T-helper 22 cell (primary cell): ENCODE results near the gene RAB6D.
"Not testable (repeated sequence)": the region's sequence is repeated elsewhere in the genome, so short reads cannot be mapped to it uniquely, and the experiment has no call there.

ENCODE experiments used
- DNase-seq: peaks from one replicate; pipeline ENCODE4 v3.0.0-alpha.2; 2020; ENCODE audit warnings: low read depth

RAB6D gene

DNA sequence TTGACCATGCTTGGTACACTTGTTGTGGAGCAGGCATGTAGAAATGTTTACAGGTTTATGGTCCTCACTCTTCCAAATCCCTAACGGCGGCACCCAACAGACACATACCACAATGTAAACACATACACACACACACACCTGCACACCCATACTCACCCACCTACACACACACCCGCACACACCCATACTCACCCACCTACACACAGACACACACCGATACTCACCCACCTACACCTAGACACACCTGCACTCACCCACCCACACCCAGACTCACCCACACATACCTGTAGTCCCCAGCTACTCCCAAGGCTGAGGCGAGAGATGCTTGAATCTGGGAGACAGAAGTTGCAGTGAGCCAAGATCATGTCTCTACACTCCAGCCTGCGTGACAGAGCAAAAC lies 1.5 kb upstream of the RAB6D start:
- DNase-seq = no peak

GRCh38 chr2:131363213-131363612 lies 755 bp downstream of the RAB6D start:
- DNase-seq = not testable (repeated sequence)

DNA sequence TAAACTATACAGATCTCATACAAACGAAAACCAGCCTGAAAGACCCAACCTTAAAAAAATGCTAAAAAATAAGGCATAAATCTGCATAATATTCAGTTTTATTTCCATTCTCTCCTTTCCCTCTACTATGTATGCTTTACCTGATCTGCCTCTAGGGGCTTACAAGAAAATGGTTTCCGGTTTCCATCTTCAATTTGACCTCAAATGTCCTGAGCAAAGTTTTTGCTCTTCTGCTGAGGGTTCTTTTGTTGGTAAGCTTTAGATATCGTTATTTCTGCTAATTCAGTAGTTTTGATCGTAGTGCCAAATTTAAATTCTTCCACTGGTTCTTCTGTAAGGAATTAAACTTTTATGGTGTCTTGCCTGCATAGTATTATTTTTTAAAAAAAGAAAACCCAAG lies 2.2 kb downstream of the RAB6D start:
- DNase-seq = not testable (repeated sequence)

GRCh38 chr2:131353167-131353697 lies 10.7 kb downstream of the RAB6D start:
- not testable (repeated sequence) for DNase-seq

GRCh38 chr2:131349021-131349420 lies 14.9 kb downstream of the RAB6D start:
- DNase-seq = no peak

GRCh38 chr2:131347035-131347434 lies 16.9 kb downstream of the RAB6D start:
- not testable (repeated sequence) for DNase-seq

- not testable (repeated sequence) for DNase-seq
These were observed 24.7 kb downstream of the RAB6D start for GRCh38 chr2:131339307-131339706.

- not testable (repeated sequence) for DNase-seq
These were observed 28.6 kb downstream of the RAB6D start for GRCh38 chr2:131335319-131335718.

DNA sequence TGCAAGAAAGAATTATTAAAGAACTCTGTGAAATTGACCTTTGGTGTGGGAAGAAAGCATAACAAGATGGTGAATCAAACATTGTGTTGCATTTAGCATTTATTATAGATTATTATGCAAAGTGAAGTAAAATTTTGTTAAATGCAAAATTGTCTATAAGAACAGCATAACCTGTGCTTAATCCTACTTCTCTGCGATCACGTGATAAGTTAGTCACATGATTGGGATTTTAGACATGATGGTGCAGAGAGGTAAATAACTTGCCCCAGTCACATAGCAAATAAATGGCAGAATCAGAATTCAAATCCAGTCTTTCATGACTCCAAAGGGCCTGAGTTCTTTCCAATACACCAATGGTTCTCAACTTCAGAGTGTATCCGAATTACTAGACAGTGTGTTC lies 31.3 kb downstream of the RAB6D start:
- not testable (repeated sequence) for DNase-seq

DNA sequence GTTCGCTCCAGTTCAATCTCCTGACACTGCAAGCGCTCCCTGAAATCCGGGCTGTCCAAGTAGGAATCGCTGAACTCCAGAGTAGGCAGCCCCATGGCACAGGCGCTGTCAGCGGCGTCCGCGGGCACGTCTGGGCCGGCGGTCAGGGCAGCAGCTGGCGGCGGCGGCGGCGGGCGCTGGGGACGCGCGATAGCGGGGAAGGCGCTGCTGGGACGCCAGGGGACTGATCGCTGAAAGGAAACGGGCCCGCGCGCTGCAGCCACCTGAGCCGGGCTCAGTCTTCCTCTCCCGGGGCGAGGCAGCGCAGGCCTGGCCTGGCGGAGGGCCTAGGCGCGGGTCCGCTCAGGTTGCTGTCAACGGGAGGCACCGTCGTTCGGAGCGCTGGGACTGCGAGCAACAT lies 33.0 kb downstream of the RAB6D start:
- not testable (repeated sequence) for DNase-seq

GRCh38 chr2:131322209-131322608 lies 41.8 kb downstream of the RAB6D start:
- DNase-seq = no peak

DNA sequence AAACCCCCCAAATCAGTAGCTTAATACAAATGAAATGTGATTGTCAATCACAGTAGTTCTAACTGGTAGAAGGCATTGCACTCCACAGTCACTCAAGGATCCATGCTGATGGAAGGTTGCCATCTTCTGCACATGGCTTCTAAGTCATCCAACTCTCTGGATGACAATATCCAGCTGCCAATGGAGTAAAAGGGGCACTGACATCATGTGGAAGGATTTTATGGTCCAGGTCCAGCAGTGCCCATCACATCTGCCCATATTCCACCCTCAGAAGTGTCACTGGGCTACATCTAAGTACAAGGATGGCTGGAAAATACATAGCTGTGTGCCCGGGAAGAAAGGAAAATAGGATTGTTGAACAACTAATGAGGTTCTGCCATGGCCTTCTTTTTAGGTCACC lies 42.6 kb downstream of the RAB6D start:
- not testable (repeated sequence) for DNase-seq

DNA sequence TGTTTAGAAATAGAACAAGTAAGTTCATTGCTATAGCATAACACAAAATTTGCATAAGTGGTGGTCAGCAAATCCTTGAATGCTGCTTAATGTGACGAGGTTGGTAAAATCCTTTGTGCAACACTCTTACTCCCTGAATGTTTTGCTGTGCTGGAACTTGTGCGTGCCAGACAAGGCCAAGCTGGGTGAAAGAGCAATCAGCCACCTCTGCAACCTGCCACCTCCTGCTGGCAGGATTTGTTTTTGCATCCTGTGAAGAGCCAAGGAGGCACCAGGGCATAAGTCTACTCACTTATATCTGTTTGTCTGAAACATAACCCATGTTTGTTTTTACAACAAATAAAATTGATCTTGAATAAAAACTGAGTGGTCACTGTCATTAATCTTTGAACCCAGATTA lies 53.0 kb downstream of the RAB6D start:
- DNase-seq = not testable (repeated sequence)
